Tibial artery (tissue), 4 donors: ENCODE measurements around the gene HPN.

Experiments
- DNase-seq, 2 donors: peaks; one replicate each; pipeline ENCODE4 v3.0.0-alpha.2; 2019
- H3K27ac ChIP-seq, 2 donors: fragments of 200-600 bp; sonication (generic) in 1 of 2; 1 replicate in 1 of 2; 2 replicates in 1 of 2; pipeline ENCODE4 v1.5.1; 2018 to 2019; ENCODE audit warnings: mild to moderate bottlenecking in 1 of 2
- H3K27me3 ChIP-seq, 2 donors: fragments of 200-600 bp; sonication (generic) in 1 of 2; one replicate each; pipeline versions ENCODE4 v1.5.1 to v1.6.0; 2016 to 2019
- H3K36me3 ChIP-seq, 3 donors: fragments of 200-600 bp; sonication (generic) in 2 of 3; one replicate each; pipeline ENCODE4 v1.5.1; 2016 to 2019; ENCODE audit warnings: mild to moderate bottlenecking in 2 of 3
- H3K4me1 ChIP-seq, 4 donors: fragments of 200-600 bp; sonication (generic) in 2 of 4; 1 replicate in 3 of 4; 2 replicates in 1 of 4; pipeline ENCODE4 v1.5.1; 2016 to 2019
- H3K4me3 ChIP-seq, 2 donors: fragments of 200-600 bp; sonication (generic) in 1 of 2; 1 replicate in 1 of 2; 2 replicates in 1 of 2; pipeline ENCODE4 v1.5.1; 2018 to 2019; ENCODE audit warnings: mild to moderate bottlenecking in 2 of 2
- H3K9me3 ChIP-seq, 3 donors: fragments of 200-600 bp; sonication (generic) in 1 of 3; one replicate each; pipeline ENCODE4 v1.5.1; 2016 to 2019
- CTCF ChIP-seq, 2 experiments: fragments of 200-600 bp in 1 of 2; fragments of 450-650 bp in 1 of 2; IDR thresholded peaks; one replicate each; pipeline ENCODE4 v1.5.1; 2017 to 2019; ENCODE audit warnings: antibody characterized with exemption in 2 of 2, mild to moderate bottlenecking in 1 of 2, moderate library complexity in 1 of 2
- intact Hi-C: fragments of 100-400 bp; cut with DNase I; formaldehyde crosslinking; loops from one replicate; pipeline ENCODE4 v1.15.0; 2023; ENCODE audit warnings: low total_unique reads

The HPN gene

GRCh38 chr19:35017507-35017906, 24.0 kb upstream of the HPN start:
- DNase-seq: no peak
- Histone ChIP-seq H3K4me1 (peaks cover 0 to 5% (median 2%) of the 10 kb centered on the region in 4 donors), H3K36me3 (peaks cover 63 to 88% (median 78%) of the 10 kb centered on the region in 3 donors), H3K27ac (no peak overlapping the region), H3K4me3 (no peak overlapping the region), H3K9me3 (no peaks in the 10 kb centered on the region), H3K27me3 (no peaks in the 10 kb centered on the region)
- TF ChIP-seq CTCF (IDR thresholded peaks at IDR 0.05): no peak
- intact Hi-C loops: no loop called here

GRCh38 chr19:35018379-35018778, 23.1 kb upstream of the HPN start:
- Histone ChIP-seq H3K36me3 (peaks cover 72 to 97% (median 87%) of the 10 kb centered on the region in 3 donors), H3K4me3 (no peak overlapping the region), H3K9me3 (no peaks in the 10 kb centered on the region), H3K4me1 (no peaks in the 10 kb centered on the region), H3K27ac (no peak overlapping the region), H3K27me3 (no peaks in the 10 kb centered on the region)
- no peak for DNase-seq
- intact Hi-C loops: no loop called here
- TF ChIP-seq CTCF (IDR thresholded peaks at IDR 0.05): no peak

- intact Hi-C loops: no loop called here
- peaks cover 74 to 100% (median 89%) of the 10 kb centered on the region in 3 donors for H3K36me3 ChIP-seq
Observed at GRCh38 chr19:35019144-35019543, 22.4 kb upstream of the HPN start.

GRCh38 chr19:35021016-35021415, 20.5 kb upstream of the HPN start:
- H3K36me3 ChIP-seq: peaks cover 65 to 100% (median 94%) of the 10 kb centered on the region in 3 donors
- intact Hi-C loops: no loop called here
- no peak for TF ChIP-seq CTCF (IDR thresholded peaks at IDR 0.05)

More at GRCh38 chr19:35019144-35019543, 22.4 kb upstream of the HPN start:
- Histone ChIP-seq H3K27ac (no peak overlapping the region), H3K9me3 (no peaks in the 10 kb centered on the region), H3K27me3 (no peaks in the 10 kb centered on the region), H3K4me1 (no peaks in the 10 kb centered on the region), H3K4me3 (no peak overlapping the region)
- TF ChIP-seq CTCF (IDR thresholded peaks at IDR 0.05): no peak
- DNase-seq: no peak

GRCh38 chr19:35021596-35021995, 19.9 kb upstream of the HPN start:
- Histone ChIP-seq H3K4me1 (no peaks in the 10 kb centered on the region), H3K4me3 (no peak overlapping the region), H3K27me3 (no peaks in the 10 kb centered on the region), H3K27ac (no peak overlapping the region), H3K36me3 (peaks cover 69 to 100% (median 95%) of the 10 kb centered on the region in 3 donors), H3K9me3 (no peaks in the 10 kb centered on the region)
- DNase-seq: no peak
- intact Hi-C loops: no loop called here
- no peak for TF ChIP-seq CTCF (IDR thresholded peaks at IDR 0.05)

More at GRCh38 chr19:35021016-35021415, 20.5 kb upstream of the HPN start:
- DNase-seq: no peak
- Histone ChIP-seq H3K4me1 (no peaks in the 10 kb centered on the region), H3K9me3 (no peaks in the 10 kb centered on the region), H3K27me3 (no peaks in the 10 kb centered on the region), H3K27ac (no peak overlapping the region), H3K4me3 (no peak overlapping the region)

- Histone ChIP-seq H3K27me3 (no peaks in the 10 kb centered on the region), H3K9me3 (no peaks in the 10 kb centered on the region), H3K36me3 (peaks cover 69 to 100% (median 95%) of the 10 kb centered on the region in 3 donors), H3K27ac (no peak overlapping the region), H3K4me1 (no peaks in the 10 kb centered on the region), H3K4me3 (no peak overlapping the region)
- no peak for DNase-seq
- intact Hi-C loops: no loop called here
- no peak for TF ChIP-seq CTCF (IDR thresholded peaks at IDR 0.05)
Observed at GRCh38 chr19:35022460-35022859, 19.1 kb upstream of the HPN start.
